ENCODE data around the gene TSPO2. TPM values are rescaled to one million over a fixed set of nuclear protein-coding genes. Genes with fewer than 3 reads are reported as not detected.
A peak's percentile ranks its signal among the peaks of the same experiment; 100 is the strongest.

The TSPO2 gene, protein sequence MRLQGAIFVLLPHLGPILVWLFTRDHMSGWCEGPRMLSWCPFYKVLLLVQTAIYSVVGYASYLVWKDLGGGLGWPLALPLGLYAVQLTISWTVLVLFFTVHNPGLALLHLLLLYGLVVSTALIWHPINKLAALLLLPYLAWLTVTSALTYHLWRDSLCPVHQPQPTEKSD
- total RNA-seq = not detected
- long read RNA-seq = 0 reads

DNA sequence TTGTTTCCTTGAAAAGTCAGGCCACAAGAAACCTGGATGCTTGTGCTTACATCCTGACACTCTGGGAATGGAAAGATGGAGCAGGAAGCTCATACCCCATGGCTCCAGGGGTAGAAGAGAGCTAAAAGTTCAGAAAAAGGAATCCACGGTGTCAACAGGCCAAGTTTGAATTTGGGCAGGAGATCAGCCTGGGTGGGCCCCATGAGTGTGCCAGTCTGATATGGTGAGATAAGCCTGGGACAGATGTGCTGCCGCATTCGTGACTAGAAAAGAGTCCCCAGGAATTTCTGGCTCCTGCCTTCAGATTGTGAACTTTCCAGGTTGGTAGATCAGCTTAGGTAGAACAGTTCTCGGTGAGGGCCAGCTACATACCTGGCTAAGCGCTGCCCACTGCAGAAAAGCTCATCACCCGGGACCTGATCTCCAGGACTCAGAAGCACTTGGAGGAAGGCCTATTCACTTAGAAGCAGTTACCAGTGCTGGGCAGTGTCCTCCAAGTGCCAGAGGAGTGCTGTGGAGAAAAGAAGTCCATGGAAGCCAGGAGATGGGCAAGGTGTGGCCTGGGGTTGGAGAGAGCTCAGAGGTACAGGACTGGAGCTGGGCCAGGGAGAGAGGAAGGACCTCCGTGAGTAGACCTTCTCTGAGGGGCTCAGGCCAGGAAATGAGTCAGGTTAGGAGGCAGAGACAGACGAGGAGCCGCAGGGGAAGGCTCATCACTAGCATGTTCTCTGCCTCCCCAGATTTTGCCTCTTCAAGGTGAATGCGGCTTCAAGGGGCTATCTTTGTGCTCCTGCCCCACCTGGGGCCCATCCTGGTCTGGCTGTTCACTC is at the start of gene TSPO2:
Gene TSPO2, plus strand, starts transcription at position 242 of the 830 bp plus-strand sequence. Its CDS starts 519 bp downstream, at position 761.
- no peaks in the 10 kb centered on the region for H3K27me3 ChIP-seq (ENCODE audit: low read depth)
- no peaks in the 10 kb centered on the region for H3K9me3 ChIP-seq
- no peak within 1 kb of the TSS for H3K4me3 ChIP-seq
- no peak for TF ChIP-seq CTCF (IDR thresholded peaks at IDR 0.05)
- H3K27ac ChIP-seq = no peak within 1 kb of the TSS
- no peaks in the 10 kb centered on the region for H3K4me1 ChIP-seq
- no peak for DNase-seq
- intact Hi-C loops (cut with DNase I) = no loop called here
- ATAC-seq = no peak
- no peaks in the 10 kb centered on the region for H3K36me3 ChIP-seq

- Histone ChIP-seq H3K9me3 (no peaks in the 10 kb centered on the region), H3K36me3 (no peaks in the 10 kb centered on the region), H3K4me3 (no peak overlapping the region), H3K27ac (no peak overlapping the region), H3K27me3 (ENCODE audit: low read depth) (no peaks in the 10 kb centered on the region), H3K4me1 (peaks cover 16% of the 10 kb centered on the region)
- intact Hi-C loops (cut with DNase I) = no loop called here
- no peak for DNase-seq
- no peak for TF ChIP-seq CTCF (IDR thresholded peaks at IDR 0.05)
- ATAC-seq = no peak
Observed at GRCh38 chr6:40992746-40993145, 49.5 kb upstream of the TSPO2 start.

GRCh38 chr6:40996591-40997233 is 45.6 kb upstream of the TSPO2 start:
- intact Hi-C loops (cut with DNase I) = no loop called here
- H3K4me3 ChIP-seq = no peak overlapping the region
- TF ChIP-seq CTCF (IDR thresholded peaks at IDR 0.05) = no peak
- H3K36me3 ChIP-seq = no peaks in the 10 kb centered on the region
- peak overlapping the region; percentile 78 for H3K27ac ChIP-seq
- ATAC-seq (peak; percentile 31 to 44), DNase-seq (no peak)
- no peaks in the 10 kb centered on the region for H3K27me3 ChIP-seq (ENCODE audit: low read depth)
- H3K9me3 ChIP-seq = no peaks in the 10 kb centered on the region
- H3K4me1 ChIP-seq = peaks cover 20% of the 10 kb centered on the region

- peak overlapping the region; percentile 78 for H3K27ac ChIP-seq
- H3K36me3 ChIP-seq = no peaks in the 10 kb centered on the region
- DNase-seq (no peak), ATAC-seq (peak; percentile 50 to 84)
- no peak for TF ChIP-seq CTCF (IDR thresholded peaks at IDR 0.05)
- H3K4me3 ChIP-seq = no peak overlapping the region
- no peaks in the 10 kb centered on the region for H3K27me3 ChIP-seq (ENCODE audit: low read depth)
- peaks cover 20% of the 10 kb centered on the region for H3K4me1 ChIP-seq
- intact Hi-C loops (cut with DNase I) = no loop called here
- no peaks in the 10 kb centered on the region for H3K9me3 ChIP-seq
Observed at GRCh38 chr6:40997234-40997957, 44.9 kb upstream of the TSPO2 start.

DNA sequence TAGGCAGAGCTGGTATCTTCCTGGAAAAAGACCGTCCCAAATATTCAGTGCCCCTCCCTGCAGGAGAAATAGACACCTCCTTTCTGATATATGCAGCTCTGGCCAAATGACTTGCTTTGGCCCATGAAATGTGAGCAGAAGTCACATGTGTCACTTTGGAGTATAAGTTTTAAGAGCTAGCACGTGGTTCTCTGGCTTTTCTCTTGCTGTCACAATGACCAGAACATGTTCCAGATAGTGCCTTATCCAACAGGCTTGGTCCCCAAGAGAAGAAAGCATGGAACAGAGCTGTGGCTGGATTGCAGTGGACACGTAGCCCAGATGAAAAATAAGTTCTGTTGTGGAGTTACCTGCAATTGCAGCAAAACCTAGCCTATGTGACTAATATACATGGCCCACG is 43.6 kb upstream of the TSPO2 start:
- no peak overlapping the region for H3K27ac ChIP-seq
- no peak for ATAC-seq

More for the DNA sequence above, 43.6 kb upstream of the TSPO2 start:
- peaks cover 20% of the 10 kb centered on the region for H3K4me1 ChIP-seq
- TF ChIP-seq CTCF (IDR thresholded peaks at IDR 0.05) = no peak
- no peak overlapping the region for H3K4me3 ChIP-seq
- intact Hi-C loops (cut with DNase I) = no loop called here
- H3K9me3 ChIP-seq = no peaks in the 10 kb centered on the region
- no peak for DNase-seq
- no peaks in the 10 kb centered on the region for H3K36me3 ChIP-seq
- no peaks in the 10 kb centered on the region for H3K27me3 ChIP-seq (ENCODE audit: low read depth)

Measured in lower lobe of right lung (tissue), 2 donors.